Activated T-cell treated with anti-CD3 and anti-CD28 coated beads for 48 hours (primary cell): ENCODE data around the gene POLQ.
"Not testable (repeated sequence)": the region's sequence is repeated elsewhere in the genome, so short reads cannot be mapped to it uniquely, and the experiment has no call there.

ENCODE experiments used
- DNase-seq: peaks from one replicate; pipeline ENCODE4 v3.0.0-alpha.2; 2020; ENCODE audit warnings: low read depth

The POLQ gene

DNA sequence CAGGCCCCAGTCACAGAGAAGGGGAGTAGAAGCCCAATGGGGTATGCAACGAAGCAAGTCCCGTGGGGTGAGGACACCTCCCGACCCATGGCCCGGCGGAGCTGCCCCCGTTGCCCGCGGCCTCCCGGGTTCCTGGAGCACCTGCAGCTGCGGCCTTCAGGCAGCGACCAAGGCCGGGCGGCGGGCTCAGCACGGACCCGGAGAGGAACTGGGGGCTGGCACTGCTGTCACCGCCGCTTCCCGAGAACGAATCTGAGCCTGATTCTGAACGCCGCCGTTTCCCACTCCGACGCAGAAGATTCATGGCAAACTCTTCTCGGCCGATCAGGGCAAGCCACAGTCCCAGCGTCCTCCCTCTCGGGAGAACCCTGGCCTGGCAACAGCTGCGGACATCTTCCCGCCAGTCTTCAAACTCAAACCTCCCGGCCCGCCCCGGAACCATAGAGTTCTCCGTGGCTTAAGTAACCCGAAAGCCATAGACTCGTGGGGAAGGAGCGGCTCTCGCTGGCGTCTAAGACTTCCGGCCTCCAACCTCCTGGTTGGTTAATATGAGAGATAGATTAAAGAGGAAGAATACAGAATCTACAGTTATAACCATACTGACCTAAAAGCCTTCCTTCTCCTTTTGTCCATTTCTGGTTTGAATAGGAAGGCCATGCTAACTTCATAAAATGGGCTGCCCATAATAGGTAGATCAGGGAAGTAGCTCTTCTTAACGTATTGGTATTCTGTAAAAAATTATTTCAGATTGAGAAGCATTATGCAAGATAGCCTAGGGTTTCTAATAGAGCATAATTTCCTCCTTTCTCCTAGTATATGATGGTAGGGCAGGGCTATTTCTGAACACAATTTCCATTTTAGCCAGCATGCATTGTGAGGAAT, at the start of gene POLQ:
Gene POLQ (minus strand): TSS at position 415 of the 882 bp plus-strand sequence. CDS start 111 bp downstream, at position 304.
- peak; percentile 76 for DNase-seq

DNA sequence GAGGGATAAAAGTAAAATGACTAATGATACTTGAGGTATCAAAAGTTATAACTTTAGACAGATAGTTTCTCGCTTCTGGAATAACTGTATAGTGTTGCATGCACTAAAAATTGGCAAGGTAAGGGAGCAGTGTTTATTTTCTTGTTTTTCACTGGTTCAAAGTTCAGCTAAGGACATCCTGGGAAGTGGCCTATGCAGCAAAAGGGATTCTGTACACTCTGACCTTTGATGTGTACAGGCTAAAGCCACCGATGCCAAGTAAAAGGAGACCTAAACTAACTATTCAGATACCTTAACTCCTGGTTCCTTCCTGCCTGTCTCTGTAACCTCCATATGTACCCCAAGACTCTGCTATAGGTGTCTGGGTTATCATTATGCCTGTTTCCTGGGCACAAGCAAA, 49.1 kb upstream of the POLQ start:
- no peak for DNase-seq

DNA sequence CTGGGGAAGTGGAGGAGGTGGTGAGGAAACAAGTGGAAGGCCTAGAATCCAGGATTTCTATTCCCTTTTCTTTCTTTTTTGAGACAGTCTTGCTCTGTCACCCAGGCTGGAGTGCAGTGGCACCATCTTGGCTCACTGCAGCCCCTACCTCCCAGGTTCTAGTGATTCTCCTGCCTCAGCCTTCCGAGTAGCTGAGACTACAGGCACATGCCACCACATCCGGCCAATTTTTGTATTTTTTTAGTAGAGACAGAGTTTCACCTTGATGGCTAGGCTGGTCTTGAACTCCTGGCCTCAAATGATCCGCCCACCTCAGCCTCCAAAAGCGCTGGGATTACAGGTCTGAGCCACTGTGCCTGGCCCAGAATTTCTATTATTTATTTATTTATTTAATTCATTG, 48.0 kb upstream of the POLQ start:
- not testable (repeated sequence) for DNase-seq

DNA sequence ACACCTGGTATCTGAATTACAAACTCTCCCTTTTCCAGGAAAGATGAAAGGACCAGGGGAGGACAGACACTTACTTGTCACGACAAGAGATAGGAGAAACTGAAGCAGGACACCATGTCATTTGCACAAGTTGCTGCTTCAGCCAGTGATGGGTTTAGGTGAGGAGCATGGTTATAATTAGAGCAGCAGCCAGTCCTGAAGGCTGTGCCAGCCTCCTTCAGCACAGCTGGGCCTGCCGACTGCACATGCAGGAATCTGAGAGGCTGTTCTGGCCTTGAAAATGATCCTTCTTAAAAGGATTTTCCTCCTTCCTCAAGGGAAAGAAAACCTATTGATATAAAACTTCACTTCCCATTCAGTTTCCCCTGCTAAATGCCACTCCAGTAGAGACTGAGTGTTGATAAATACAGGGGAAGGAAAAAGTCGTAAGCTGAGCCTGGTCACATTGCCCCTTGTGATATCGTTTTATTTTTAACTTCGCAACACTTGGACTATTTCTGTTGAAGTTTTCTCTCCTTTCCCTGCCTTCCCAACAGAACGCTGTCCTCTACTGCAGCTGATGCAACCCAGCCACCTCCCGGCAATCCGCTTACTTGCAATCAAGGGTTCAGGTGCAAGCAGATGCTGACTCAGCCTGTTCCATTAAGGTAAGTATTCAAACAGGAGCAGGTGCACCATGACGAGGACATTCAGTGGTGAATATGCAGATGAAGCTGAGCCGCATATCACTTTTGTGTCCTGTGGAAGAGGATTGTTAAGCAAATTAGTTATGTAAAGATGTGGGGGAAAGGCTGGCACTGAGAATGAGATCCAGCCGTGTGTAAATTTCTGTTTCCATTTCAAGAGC, 47.3 kb upstream of the POLQ start, which contains the start of gene FBXO40:
Gene FBXO40 (plus strand): TSS at position 524 of the 847 bp plus-strand sequence. CDS start 27,197 bp downstream, outside the sequence.
- DNase-seq = no peak

DNA sequence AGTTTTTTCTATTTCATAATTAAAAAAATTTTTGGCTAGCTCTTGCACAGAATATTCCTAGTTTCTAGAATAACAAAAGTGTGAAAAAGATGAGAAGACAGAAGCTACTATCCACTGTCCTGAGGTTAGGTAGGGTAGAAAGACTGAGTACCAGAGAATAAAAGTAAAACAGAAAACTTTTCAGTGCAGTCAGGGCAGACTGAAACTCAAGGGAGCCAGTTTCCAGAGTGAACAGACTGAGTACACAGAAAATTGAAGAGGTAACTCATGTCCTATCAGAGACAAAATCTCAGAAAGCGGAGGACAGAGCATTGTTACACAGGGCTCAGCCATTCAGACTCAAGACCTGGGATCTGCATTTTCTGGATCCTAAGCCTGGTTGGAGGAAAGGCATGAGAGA, 38.6 kb upstream of the POLQ start:
- no peak for DNase-seq

DNA sequence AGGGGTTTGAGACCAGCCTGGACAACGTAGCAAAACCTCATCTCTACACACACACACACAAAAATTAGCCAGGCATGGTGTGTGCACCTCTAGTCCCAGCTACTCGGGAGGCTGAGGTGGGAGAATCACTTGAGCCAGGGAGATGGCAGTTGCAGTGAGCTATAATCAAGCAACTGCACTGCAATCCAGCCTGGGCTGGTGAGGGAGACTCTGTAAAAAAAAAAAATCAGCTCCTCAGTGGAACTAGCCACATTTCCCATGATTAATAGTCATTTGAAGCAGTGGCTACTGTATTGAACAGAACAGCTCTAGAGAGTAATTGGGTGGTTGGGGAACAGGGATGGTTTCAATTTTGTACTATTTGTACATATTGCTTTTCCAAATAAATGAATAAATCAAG, 35.9 kb upstream of the POLQ start:
- DNase-seq = no peak

DNA sequence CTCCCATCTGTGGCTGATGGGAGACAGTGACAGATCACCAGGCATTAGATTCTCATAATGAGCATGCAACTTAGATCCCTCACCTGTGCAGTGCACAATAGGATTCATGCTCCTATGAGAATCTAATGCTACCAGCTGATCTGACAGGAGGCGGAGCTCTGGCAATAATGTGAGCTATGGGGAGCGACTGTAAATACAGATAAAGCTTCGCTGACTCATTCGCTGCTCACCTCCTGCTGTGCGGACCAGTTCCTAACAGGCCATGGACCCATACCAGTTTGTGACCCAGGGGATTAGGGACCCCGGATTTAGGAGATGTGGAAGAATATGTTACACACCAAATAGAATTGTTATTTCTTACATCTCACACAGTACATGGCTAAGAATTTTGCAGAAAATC, 28.7 kb upstream of the POLQ start:
- DNase-seq = no peak

DNA sequence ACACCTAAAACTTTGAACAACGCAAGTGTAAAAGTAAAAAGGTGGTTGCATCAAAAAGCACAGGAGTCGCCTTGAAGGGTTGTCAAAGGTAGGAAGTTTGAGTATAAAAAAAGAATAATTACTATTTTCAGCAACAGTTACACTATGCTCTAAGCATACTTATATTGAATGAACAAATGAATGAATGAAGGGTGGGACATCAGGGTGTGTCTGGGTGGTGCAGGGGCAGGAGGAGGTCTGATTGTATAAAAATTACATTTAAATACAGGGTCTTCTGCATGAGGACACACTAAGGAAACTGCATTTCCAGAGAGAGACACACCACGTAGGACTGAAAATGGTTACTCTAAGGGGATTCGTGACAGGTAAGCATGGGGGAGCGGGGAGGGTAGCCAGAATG, 21.9 kb upstream of the POLQ start, which contains the start of gene ARGFX:
Gene ARGFX (plus strand): TSS at position 301 of the 400 bp plus-strand sequence. CDS start 2,765 bp downstream, outside the sequence.
- no peak for DNase-seq

DNA sequence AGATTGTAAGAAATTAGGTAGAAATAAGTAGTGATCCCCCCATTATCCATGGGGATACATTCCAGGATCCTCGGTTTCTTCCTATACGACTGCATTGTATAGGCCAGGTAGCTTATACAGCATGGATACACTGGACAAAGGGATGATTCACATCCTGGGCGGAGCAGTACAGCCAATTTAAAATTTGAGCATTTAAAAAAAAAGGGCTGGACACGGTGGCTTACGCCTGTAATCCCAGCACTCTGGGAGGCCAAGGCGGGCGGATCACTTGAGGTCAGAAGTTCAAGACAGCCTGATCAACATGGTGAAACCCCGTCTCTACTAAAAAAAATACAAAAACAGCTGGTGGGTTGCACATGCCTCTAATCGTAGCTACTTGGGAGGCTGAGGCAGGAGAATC, 21.0 kb upstream of the POLQ start:
- no peak for DNase-seq

DNA sequence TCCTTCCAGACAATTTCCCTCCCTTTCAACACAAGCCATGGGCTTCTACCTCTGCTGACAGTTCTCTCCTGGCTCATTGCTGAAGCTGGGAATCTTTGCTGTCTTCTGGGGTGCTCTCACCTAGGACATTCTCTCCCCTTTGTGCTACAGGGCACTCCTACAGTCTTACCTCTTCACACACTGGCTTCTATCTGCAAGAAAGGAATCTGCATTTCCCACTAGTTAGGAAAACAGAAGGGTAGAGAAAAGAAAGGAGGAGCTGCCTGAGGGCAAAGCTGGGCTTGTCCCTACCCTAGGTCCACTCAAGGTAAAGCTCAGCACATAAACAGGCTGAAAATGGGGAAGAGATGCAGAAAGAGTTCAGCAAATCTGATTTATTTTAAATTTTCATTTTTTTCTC, 16.4 kb upstream of the POLQ start:
- no peak for DNase-seq

DNA sequence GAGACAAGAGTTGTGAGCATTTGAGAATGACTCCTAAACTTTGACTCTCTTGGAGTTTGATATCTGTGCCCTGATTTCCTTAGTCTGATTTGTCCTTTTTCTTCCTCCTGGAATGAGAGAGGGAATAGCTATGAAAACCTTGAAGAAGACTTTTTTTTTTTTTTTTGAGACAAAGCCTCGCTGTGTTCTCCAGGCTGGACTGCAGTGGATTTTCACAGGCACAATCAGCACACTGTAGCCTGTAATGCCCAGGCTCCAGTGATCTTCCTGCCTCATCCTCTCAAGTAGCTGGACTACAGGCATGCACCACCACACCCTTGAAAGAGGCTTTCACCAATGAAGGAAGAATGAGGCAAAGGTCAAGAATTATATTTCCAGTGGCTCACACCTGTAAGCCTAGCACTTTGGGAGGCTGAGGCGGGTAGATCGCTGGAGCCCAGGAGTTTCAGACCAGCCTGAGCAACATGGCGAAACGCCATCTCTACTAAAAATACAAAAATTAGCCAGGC, 11.7 kb upstream of the POLQ start:
- DNase-seq = no peak

DNA sequence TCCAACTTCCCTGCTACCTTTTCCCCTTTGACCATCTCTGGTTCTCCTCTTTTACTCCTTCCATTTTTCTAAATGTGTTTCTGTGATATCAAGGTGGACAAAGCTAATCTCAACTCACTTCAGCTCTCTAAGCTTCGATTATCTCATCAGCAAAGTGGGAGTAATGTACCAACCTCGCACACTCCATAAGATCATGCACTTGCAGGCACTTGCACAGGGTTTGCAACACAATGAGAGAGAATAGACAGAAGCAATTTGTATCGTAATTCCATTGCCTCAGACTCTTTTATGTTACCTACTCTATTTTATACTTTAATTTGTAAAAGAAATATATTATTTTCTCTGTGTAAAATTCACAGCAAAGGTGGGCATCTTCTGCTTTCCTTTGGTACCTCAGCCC, 7.0 kb upstream of the POLQ start:
- no peak for DNase-seq

DNA sequence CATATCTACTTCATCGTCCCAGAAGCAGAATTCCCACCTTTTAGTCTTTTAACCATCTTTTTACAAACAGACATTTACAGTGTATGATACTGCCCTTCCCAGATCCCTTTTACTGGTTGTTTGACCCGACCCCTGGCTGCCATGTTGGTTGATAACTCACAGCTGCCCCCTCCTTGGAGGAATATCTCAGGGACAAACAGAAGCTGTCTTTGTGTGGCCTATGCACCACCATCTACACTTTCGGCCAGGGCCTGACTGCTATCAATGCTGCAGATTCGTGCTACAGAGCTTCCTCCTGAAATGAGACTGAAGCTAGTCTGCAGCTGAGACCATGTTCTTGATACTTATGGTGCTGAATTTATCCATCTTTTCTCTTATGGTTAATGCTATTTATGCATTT, 6.6 kb upstream of the POLQ start:
- DNase-seq = no peak

DNA sequence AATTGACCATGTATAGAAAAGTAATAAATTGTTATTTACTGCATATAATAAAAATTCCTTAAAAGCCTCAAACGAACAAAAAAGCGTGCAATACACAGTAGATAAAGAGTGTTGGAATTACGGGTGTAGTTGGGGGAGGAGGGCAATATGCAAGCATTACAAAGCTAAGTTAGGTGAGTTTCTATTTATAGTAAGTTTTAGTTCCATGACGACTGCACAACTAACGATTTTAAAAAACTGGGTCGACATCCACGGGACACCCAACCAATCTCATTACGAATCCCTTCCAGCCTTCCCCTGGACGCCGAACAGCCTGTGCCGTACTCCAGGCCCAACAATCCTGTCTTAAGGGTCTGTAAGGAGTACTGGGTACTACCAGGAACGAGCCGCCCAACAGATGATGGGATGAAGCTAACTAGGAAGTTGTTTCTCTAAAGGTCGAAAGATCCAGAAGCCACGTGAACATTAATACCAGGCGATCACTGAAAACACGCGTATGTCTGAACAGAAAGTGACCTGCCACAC, 677 bp downstream of the POLQ start:
- DNase-seq = no peak

DNA sequence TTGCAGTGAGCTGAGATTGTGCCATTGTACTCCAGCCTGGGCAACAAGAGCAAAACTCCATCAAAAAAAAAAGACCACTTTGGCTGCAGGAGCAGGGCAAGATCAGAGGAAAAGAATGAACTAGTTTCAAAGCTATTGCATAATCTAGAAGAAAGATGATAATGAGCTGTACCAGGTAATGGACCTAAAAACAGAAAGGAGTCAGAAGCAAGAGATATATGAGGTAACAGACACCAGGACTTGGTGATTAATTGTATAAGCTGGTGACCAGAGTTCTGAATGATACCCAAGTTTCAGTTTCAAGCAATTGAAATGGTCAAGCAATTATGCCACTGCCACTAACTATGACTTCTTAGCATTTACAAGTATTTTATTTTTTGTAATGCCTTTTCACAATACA, 2.9 kb downstream of the POLQ start:
- no peak for DNase-seq

DNA sequence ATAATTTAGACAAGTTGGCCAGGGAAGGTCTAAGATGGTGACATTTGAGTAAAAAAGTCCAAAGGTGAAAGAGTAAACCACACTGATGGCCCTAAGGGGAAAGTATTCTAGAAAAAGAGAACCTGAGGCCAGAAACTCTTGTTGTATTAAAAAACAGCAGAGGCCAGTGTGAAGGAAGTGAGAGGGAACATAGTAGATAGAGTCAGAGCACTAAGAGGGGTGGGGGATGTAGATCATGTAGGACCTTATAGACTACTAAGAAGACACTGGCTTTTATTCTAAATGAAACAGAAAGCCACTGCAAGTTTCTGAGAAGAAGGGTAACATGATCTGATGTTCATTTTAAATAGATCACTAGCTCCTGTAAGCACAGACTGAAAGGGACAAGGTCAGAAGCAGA, 14.5 kb downstream of the POLQ start:
- no peak for DNase-seq

DNA sequence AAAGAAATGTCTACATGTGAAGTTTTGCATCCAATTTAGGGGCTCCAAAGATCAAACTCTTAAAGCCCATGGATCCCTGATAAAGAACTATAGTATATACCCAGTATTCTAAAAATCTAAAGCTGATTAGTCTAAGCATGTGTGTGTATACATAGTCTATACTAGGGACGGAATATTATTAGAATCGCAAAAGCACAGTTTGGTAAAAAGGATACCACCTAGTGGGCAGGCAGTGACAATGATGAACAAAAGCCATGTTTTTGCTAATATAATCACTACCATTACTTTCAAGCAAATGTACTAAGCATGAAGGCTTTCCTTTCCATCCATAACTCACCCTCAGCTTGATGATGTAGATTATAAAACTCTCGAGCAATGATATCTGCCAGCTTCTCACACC, 16.5 kb downstream of the POLQ start:
- DNase-seq = no peak

DNA sequence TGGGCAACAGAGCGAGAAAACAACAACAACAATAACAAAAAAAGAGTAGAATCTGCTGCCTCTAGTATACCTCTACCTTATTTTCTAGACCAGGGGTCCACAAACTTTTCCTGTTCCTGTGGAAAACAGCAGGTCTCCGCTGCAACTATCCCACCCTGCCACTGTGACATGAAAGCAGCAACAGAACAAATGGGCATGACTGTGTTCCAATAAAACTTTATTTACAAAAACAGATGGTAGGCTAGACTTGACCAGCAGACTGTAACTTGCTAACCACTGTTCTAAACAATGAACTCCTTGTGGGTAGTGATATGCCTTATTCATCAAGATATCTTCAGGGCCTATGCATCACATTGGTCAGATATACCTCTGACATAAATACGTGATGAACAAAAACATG, 25.3 kb downstream of the POLQ start:
- DNase-seq = no peak

DNA sequence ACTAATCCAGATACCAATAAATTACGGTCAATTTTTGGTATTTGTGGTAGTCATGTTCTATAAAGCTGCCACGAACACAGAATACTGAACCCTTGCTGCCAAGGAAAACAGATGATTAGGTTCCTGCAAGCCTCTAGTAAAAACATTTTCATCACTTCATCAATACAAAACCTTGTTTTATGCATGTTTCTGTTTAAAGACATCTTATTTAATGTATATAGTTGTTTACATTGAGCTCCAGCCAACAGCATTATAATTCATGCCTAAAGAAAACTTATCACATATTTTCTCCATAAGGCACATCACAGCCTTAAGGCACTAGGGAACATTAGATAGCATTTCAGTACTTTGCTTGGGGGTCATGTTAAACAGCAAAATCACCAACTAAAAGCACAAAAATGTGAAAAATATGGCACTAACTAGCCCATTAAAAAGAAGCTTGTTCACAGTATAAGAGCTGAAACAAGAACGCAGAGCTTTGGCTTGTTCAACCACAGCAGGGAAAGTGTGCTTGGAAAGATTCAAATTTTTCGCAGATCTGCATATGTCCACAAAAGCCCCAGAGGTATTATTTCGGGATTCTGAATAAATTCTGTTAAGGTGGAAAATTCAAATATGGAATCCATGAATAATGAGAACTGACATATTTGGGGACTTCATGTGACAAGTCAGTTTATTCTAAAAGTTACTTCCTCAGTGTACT, 27.7 kb downstream of the POLQ start:
- no peak for DNase-seq

DNA sequence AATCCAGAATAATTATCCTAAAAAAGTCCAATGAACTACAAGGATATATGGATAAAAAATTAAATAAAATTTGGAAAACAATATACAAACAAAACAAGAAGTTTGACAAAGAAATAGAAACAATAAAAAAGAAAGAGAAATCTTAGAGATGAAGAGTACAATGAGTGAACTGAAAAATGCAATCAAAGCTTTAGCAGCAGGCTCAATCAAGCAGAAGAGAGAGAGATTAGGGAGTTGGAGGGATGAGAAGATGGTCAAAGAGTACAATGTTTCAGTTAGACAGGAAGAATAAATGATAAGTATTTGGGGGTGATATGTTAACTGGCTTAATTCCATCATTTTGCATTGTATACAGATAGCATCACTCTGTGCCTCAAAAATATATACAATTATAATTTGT, 29.9 kb downstream of the POLQ start:
- DNase-seq = no peak

DNA sequence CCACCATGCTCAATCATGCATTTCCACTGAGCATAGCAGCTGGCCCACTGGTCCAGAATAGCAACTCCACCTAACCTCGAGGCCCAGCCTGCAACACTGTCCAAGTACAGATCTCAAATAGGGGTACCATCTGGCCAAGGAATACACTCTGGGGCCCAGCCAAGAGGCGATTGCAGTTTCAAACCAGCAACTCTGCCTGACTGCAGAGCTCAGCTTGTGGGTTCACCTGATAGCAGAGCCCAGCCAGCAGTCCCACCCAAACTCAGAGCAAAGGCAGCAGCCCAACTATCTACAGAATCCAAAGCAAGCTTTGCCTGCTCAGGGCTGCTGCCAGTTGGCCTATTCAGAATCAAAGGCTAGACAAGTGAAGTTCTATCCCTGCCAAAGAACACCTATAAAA, 30.5 kb downstream of the POLQ start:
- DNase-seq = no peak

DNA sequence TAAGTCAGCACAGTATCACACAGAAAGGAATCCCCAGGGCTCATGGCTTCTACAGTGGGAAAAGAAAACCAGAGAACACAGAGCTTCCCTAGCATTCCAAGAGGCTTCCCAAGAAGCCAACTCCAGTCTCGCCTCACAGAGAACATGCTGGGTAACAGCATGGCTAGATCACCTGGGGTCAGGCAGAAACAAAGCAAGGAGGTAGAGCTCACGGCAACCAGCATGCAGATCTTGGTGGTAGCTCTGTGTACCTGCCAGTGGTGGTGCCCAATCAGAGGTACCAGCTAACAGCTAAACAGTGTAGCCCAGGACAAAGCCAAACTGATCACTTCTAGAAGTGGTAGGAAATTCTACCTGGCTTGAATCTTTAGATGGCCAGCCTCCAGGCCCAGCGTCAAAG, 31.3 kb downstream of the POLQ start:
- no peak for DNase-seq
